Thymus (tissue), 11 donors: Measurements from ENCODE around the gene KPNB1. TPM values are rescaled to one million over a fixed set of nuclear protein-coding genes. Genes with fewer than 3 reads are reported as not detected.
A peak's percentile ranks its signal among the peaks of the same experiment; 100 is the strongest.

ENCODE experiments used
- DNase-seq, 9 donors: peaks; one replicate each; pipeline ENCODE4 v3.0.0-alpha.2; 2013; ENCODE audit warnings: low spot score in 9 of 9, low read depth in 6 of 9, missing footprints in 1 of 9
- H3K27ac ChIP-seq, 2 donors: one replicate each; pipeline ENCODE4 v1.5.1; 2013; ENCODE audit warnings: control low read depth in 1 of 2, low read depth in 1 of 2, low read length in 1 of 2, mild to moderate bottlenecking in 1 of 2, moderate library complexity in 1 of 2
- H3K27me3 ChIP-seq, 2 donors: one replicate each; pipeline ENCODE4 v1.5.1; 2013; ENCODE audit warnings: low read length in 1 of 2; ENCODE audit not compliant: control insufficient read depth in 2 of 2, insufficient read depth in 1 of 2
- H3K36me3 ChIP-seq, 2 donors: one replicate each; pipeline ENCODE4 v1.5.1; 2013; ENCODE audit warnings: low read length in 1 of 2, mild to moderate bottlenecking in 1 of 2, moderate library complexity in 1 of 2; ENCODE audit not compliant: control insufficient read depth in 2 of 2, insufficient read depth in 2 of 2
- H3K4me1 ChIP-seq, 2 donors: one replicate each; pipeline ENCODE4 v1.5.1; 2013; ENCODE audit warnings: low read length in 2 of 2; ENCODE audit not compliant: control insufficient read depth in 2 of 2, insufficient read depth in 2 of 2
- H3K4me3 ChIP-seq, 2 donors: one replicate each; pipeline ENCODE4 v1.5.1; 2013; ENCODE audit warnings: low read length in 2 of 2, control low read depth in 1 of 2, mild to moderate bottlenecking in 1 of 2
- H3K9me3 ChIP-seq, 2 donors: one replicate each; pipeline ENCODE4 v1.5.1; 2013; ENCODE audit warnings: low read length in 1 of 2, mild to moderate bottlenecking in 1 of 2; ENCODE audit not compliant: control insufficient read depth in 2 of 2, insufficient read depth in 1 of 2
- WGBS: extraction: QIAGEN DNeasy Blood & Tissue Kit; methylation state at CpG from one replicate; pipeline ENCODE4 v1.1.7; 2013; 5-methylcytosine and 5-hydroxymethylcytosine counted together
- polyA plus RNA-seq: library from polyadenylated mRNA; stranded (reverse); fragments of 200-250 nt; gene quantifications from one replicate; pipeline ENCODE4 v1.2.3, GENCODE V29; 2013
- total RNA-seq: library from RNA; stranded (reverse); fragments of 120-200 nt; gene quantifications from one replicate; pipeline ENCODE4 v1.2.4, GENCODE V29; 2013
- donor health status: healthy.

The KPNB1 gene
- total and polyA plus RNA-seq, 2 donors: 91.3 to 121 TPM

GRCh38 chr17:47725446-47726111 lies 75.9 kb downstream of the KPNB1 start:
- H3K36me3 ChIP-seq: no peaks in the 10 kb centered on the region
- no peak overlapping the region for H3K4me3 ChIP-seq
- 75% methylated on average over 13 of the region's 13 CpGs for WGBS
- DNase-seq: no peak
- peaks cover 0 to 5% of the 10 kb centered on the region in 2 donors for H3K9me3 ChIP-seq
- no peak overlapping the region for H3K27ac ChIP-seq
- H3K4me1 ChIP-seq: peaks cover 7 to 17% of the 10 kb centered on the region in 2 donors
- peaks cover 0 to 34% of the 10 kb centered on the region in 2 donors for H3K27me3 ChIP-seq

GRCh38 chr17:47726796-47727703 lies 77.3 kb downstream of the KPNB1 start:
- H3K9me3 ChIP-seq: no peaks in the 10 kb centered on the region
- no peak for DNase-seq
- no peak overlapping the region for H3K27ac ChIP-seq
- 95% methylated on average over 12 of the region's 12 CpGs for WGBS
- H3K4me3 ChIP-seq: no peak overlapping the region
- H3K4me1 ChIP-seq: peaks cover 0 to 4% of the 10 kb centered on the region in 2 donors
- H3K36me3 ChIP-seq: no peaks in the 10 kb centered on the region
- peaks cover 0 to 30% of the 10 kb centered on the region in 2 donors for H3K27me3 ChIP-seq

- Histone ChIP-seq H3K27ac (no peak overlapping the region), H3K4me3 (no peak overlapping the region), H3K9me3 (no peaks in the 10 kb centered on the region), H3K36me3 (no peaks in the 10 kb centered on the region), H3K4me1 (peaks cover 3 to 10% of the 10 kb centered on the region in 2 donors), H3K27me3 (peaks cover 4 to 30% of the 10 kb centered on the region in 2 donors)
- WGBS: 94% methylated on average over 9 of the region's 9 CpGs
- DNase-seq: no peak
These were observed 78.0 kb downstream of the KPNB1 start for GRCh38 chr17:47727704-47728036.

- no peak for DNase-seq
- Histone ChIP-seq H3K4me1 (peaks cover 7 to 17% of the 10 kb centered on the region in 2 donors), H3K36me3 (no peaks in the 10 kb centered on the region), H3K27ac (no peak overlapping the region), H3K9me3 (no peaks in the 10 kb centered on the region), H3K4me3 (no peak overlapping the region), H3K27me3 (peaks cover 11 to 34% of the 10 kb centered on the region in 2 donors)
- whole genome bisulfite sequencing: 97% methylated on average over 4 of the region's 4 CpGs
These were observed 78.6 kb downstream of the KPNB1 start for GRCh38 chr17:47728214-47728877.

GRCh38 chr17:47729476-47729875 lies 79.8 kb downstream of the KPNB1 start:
- 75% methylated on average over 8 of the region's 8 CpGs for WGBS
- Histone ChIP-seq H3K36me3 (no peaks in the 10 kb centered on the region), H3K27ac (no peak overlapping the region), H3K9me3 (no peaks in the 10 kb centered on the region), H3K27me3 (peaks cover 19 to 42% of the 10 kb centered on the region in 2 donors), H3K4me1 (peaks cover 13 to 24% of the 10 kb centered on the region in 2 donors), H3K4me3 (no peak overlapping the region)
- no peak for DNase-seq

GRCh38 chr17:47730681-47731080 lies 81.0 kb downstream of the KPNB1 start:
- no peaks in the 10 kb centered on the region for H3K36me3 ChIP-seq
- no peak overlapping the region for H3K4me3 ChIP-seq
- 92% methylated on average over 4 of the region's 4 CpGs for WGBS
- no peak overlapping the region for H3K27ac ChIP-seq
- peaks cover 13 to 22% of the 10 kb centered on the region in 2 donors for H3K4me1 ChIP-seq
- DNase-seq: no peak
- H3K9me3 ChIP-seq: no peaks in the 10 kb centered on the region
- peaks cover 24 to 51% of the 10 kb centered on the region in 2 donors for H3K27me3 ChIP-seq

- DNase-seq: no peak
- H3K9me3 ChIP-seq: no peaks in the 10 kb centered on the region
These were observed 81.7 kb downstream of the KPNB1 start for GRCh38 chr17:47731396-47731795.

GRCh38 chr17:47732399-47733046 lies 82.8 kb downstream of the KPNB1 start:
- Histone ChIP-seq H3K4me3 (peak overlapping the region in 1 of 2 donors; percentile 46), H3K27ac (no peak overlapping the region), H3K4me1 (peaks cover 13 to 22% of the 10 kb centered on the region in 2 donors), H3K36me3 (no peaks in the 10 kb centered on the region), H3K9me3 (no peaks in the 10 kb centered on the region), H3K27me3 (peaks cover 24 to 59% of the 10 kb centered on the region in 2 donors)
- WGBS: 64% methylated on average over 12 of the region's 12 CpGs
- DNase-seq: no peak

More at GRCh38 chr17:47731396-47731795, 81.7 kb downstream of the KPNB1 start:
- H3K4me1 ChIP-seq: peaks cover 13 to 22% of the 10 kb centered on the region in 2 donors
- no peak overlapping the region for H3K4me3 ChIP-seq
- WGBS: 98% methylated on average over 2 of the region's 2 CpGs
- H3K36me3 ChIP-seq: no peaks in the 10 kb centered on the region
- H3K27ac ChIP-seq: no peak overlapping the region
- peaks cover 24 to 55% of the 10 kb centered on the region in 2 donors for H3K27me3 ChIP-seq
